A673 (cell line): ENCODE measurements around the gene IVNS1ABP.

Experiments used
- CTCF ChIP-seq: fragments of 300-800, 200-600 bp; sonication (generic); conservative IDR thresholded peaks from 2 replicates; pipeline ENCODE4 v1.5.1; 2017; ENCODE audit warnings: low read depth, mild to moderate bottlenecking, antibody characterized with exemption, low read length, moderate library complexity, mixed read lengths
- EZH2 ChIP-seq: fragments of 200-600 bp; sonication (generic); IDR thresholded peaks from 2 replicates; pipeline ENCODE4 v1.6.1; 2017; ENCODE audit warnings: borderline replicate concordance, low read depth, mild to moderate bottlenecking, mixed read lengths, antibody characterized with exemption, low read length; ENCODE audit not compliant: poor library complexity, severe bottlenecking

- no peak for TF ChIP-seq EZH2
- no peak for TF ChIP-seq CTCF
Measured at GRCh38 chr1:185284116-185284515, 32.9 kb downstream of the IVNS1ABP start.
